HepG2 (cell line): ENCODE results near the gene METTL16. TPM values are rescaled to one million over a fixed set of nuclear protein-coding genes. Genes with fewer than 3 reads are reported as not detected.
A peak's percentile ranks its signal among the peaks of the same experiment; 100 is the strongest.

Source experiments
- ATAC-seq: fragments of 200-7000 bp; cut with Tn5 transposase; 3 replicates; pipeline ENCODE4 v1.9.1; 2020; ENCODE audit warnings: mild to moderate bottlenecking, moderate library complexity
- BruUV-seq: library from RNA; stranded (reverse); fragments of 400-500 nt; replicated peaks from 2 replicates; lab custom pipeline; 2021; lab: Mats Ljungman, UMichigan
- CTCF ChIA-PET: fragments of 300-600 bp; formaldehyde crosslinking; extraction: SDS; loops from one replicate; lab custom pipeline; 2021; ENCODE audit warnings: low total read pairs, inconsistent platforms, low intra/inter-chr PET ratio; lab: Yijun Ruan, JAX
- POLR2A ChIA-PET: fragments of 350-600 bp; sonication (Branson Sonifier 250); formaldehyde crosslinking; loops from one replicate; lab custom pipeline; 2020; ENCODE audit warnings: antibody characterized with exemption, inconsistent platforms; lab: Yijun Ruan, JAX
- DNase-seq: peaks from one replicate; pipeline ENCODE4 v3.0.0-alpha.2; 2015; ENCODE audit warnings: low spot score
- FAIRE-seq: peaks from 3 replicates; lab custom pipeline; 2011; peaks lifted over from hg19 to GRCh38; lab: Jason Lieb, UNC
- H2AFZ ChIP-seq: one replicate; pipeline ENCODE4 v1.6.1; 2011; ENCODE audit warnings: low read length, inconsistent platforms
- H3K27ac ChIP-seq: fragments of 300-600 bp; 3 replicates; pipeline ENCODE4 v1.8.0; 2011; ENCODE audit warnings: mixed run types, mild to moderate bottlenecking, mixed read lengths, low read length, inconsistent platforms; ENCODE audit not compliant: insufficient read depth; ENCODE audit errors: extremely low read length
- H3K27me3 ChIP-seq, 2 experiments: fragments of 200-600 bp in 1 of 2; 2 replicates in 1 of 2; 3 replicates in 1 of 2; pipeline versions ENCODE4 v1.6.0 to v1.8.0; 2011; ENCODE audit warnings: low read length in 2 of 2, mild to moderate bottlenecking in 2 of 2, moderate library complexity in 2 of 2, inconsistent platforms in 1 of 2; ENCODE audit not compliant: insufficient read depth in 2 of 2, control insufficient read depth in 1 of 2
- H3K36me3 ChIP-seq, 2 experiments: fragments of 200-600 bp in 1 of 2; replicated peaks in 1 of 2; 2 replicates in 1 of 2; 3 replicates in 1 of 2; pipeline versions ENCODE4 v1.5.1 to v1.8.0; 2011; ENCODE audit warnings: low read length in 2 of 2, inconsistent platforms in 1 of 2; ENCODE audit not compliant: insufficient read depth in 2 of 2, control insufficient read depth in 1 of 2
- H3K4me1 ChIP-seq: 2 replicates; pipeline ENCODE4 v1.5.1; 2012; ENCODE audit warnings: low read length, inconsistent platforms; ENCODE audit not compliant: insufficient read depth
- H3K4me2 ChIP-seq: 2 replicates; pipeline ENCODE4 v1.6.0; 2011; ENCODE audit warnings: low read depth, low read length, inconsistent platforms
- H3K4me3 ChIP-seq, 3 experiments: fragments of 200-600 bp in 1 of 3; sonication (generic), shearing (Covaris generic) in 1 of 3; replicated peaks in 1 of 3; 2 replicates each; pipeline ENCODE4 v1.5.1; 2011 to 2016; ENCODE audit warnings: low read length in 3 of 3, inconsistent platforms in 2 of 3, low read depth in 2 of 3, mild to moderate bottlenecking in 2 of 3, control low read depth in 1 of 3, mixed read lengths in 1 of 3; ENCODE audit not compliant: insufficient read depth in 1 of 3
- H3K79me2 ChIP-seq: one replicate; pipeline ENCODE4 v1.6.1; 2011; ENCODE audit warnings: low read length, inconsistent platforms; ENCODE audit not compliant: insufficient read depth
- H3K9ac ChIP-seq: 2 replicates; pipeline ENCODE4 v1.6.0; 2011; ENCODE audit warnings: mild to moderate bottlenecking, low read depth, low read length, inconsistent platforms; ENCODE audit not compliant: insufficient read depth
- H3K9me3 ChIP-seq: 2 replicates; pipeline ENCODE4 v1.5.1; 2012; ENCODE audit warnings: mild to moderate bottlenecking, low read length
- H4K20me1 ChIP-seq: 2 replicates; pipeline ENCODE4 v1.6.0; 2011; ENCODE audit warnings: inconsistent platforms, mild to moderate bottlenecking, low read length, moderate library complexity; ENCODE audit not compliant: insufficient read depth
- AGO2 ChIP-seq: fragments of 200-400 bp; formaldehyde crosslinking; optimal IDR thresholded peaks from 2 replicates; pipeline ENCODE3; 2017; ENCODE audit warnings: mild to moderate bottlenecking, low read depth, low read length, moderate library complexity
- BCL6 ChIP-seq: IDR thresholded peaks from 2 replicates; pipeline ENCODE4 v1.6.1; 2016; ENCODE audit warnings: missing genetic modification reagents, missing compliant biosample characterization
- HNRNPLL ChIP-seq: fragments of 200-400 bp; formaldehyde crosslinking; IDR thresholded peaks from 2 replicates; pipeline ENCODE4 v1.6.1; 2017; ENCODE audit warnings: mild to moderate bottlenecking, low read depth, low read length; ENCODE audit not compliant: poor library complexity, severe bottlenecking
- RBM22 ChIP-seq: fragments of 200-400 bp; formaldehyde crosslinking; optimal IDR thresholded peaks from 2 replicates; pipeline ENCODE3; 2017; ENCODE audit warnings: mild to moderate bottlenecking, low read length, moderate library complexity
- ZC3H13 ChIP-seq: sonication (generic); formaldehyde crosslinking; IDR thresholded peaks from 2 replicates; pipeline ENCODE4 v1.8.1; 2023; ENCODE audit warnings: mild to moderate bottlenecking, missing genetic modification reagents, moderate library complexity
- ZSCAN21 ChIP-seq: sonication (generic); formaldehyde crosslinking; IDR thresholded peaks from 2 replicates; pipeline ENCODE4 v1.8.0; 2022; ENCODE audit warnings: mild to moderate bottlenecking, missing genetic modification reagents, moderate library complexity, borderline replicate concordance
- WGBS: methylation state at CpG from one replicate; pipeline ENCODE4 v1.1.6; 2017; ENCODE audit warnings: low lambda C conversion rate; 5-methylcytosine and 5-hydroxymethylcytosine counted together
- in situ Hi-C: cut with HindIII; loops from 2 replicates; pipeline ENCODE4 v1.10.0; 2017; ENCODE audit warnings: low pct_unique_long_range_greater_than_20kb; ENCODE audit not compliant: extremely low pct_ligation_motif_present
- intact Hi-C: fragments of 100-400 bp; cut with micrococcal nuclease; formaldehyde crosslinking; loops from one replicate; pipeline ENCODE4 v1.10.0; 2022; ENCODE audit not compliant: unreplicated experiment
- polyA plus RNA-seq, 8 experiments: library from polyadenylated mRNA; depleted of rRNA in 3 of 8; stranded (reverse) in 7 of 8; unstranded in 1 of 8; fragments of >200 nt; fragmentation: Illumina TruSeq in 4 of 8; extraction: Trizol in 4 of 8; gene quantifications; 2 replicates each; pipeline versions ENCODE4 v1.2.1 to v1.2.3, GENCODE V29; 2011 to 2016; ENCODE audit warnings: low read depth in 4 of 8, missing spikeins in 1 of 8, mixed read lengths in 1 of 8; ENCODE audit not compliant: insufficient read depth in 1 of 8
- total RNA-seq, 5 experiments: library from RNA; depleted of rRNA; stranded (reverse); fragments of >200 nt; fragmentation: Illumina TruSeq; extraction: Trizol; gene quantifications; 2 replicates each; pipeline ENCODE4 v1.2.3, GENCODE V29; 2016; ENCODE audit warnings: low read depth in 1 of 5
- TF ChIP-seq, protein P1 (sequence below): sonication (generic); formaldehyde crosslinking; IDR thresholded peaks from 2 replicates; pipeline ENCODE4 v1.4.0; 2020; ENCODE audit warnings: mild to moderate bottlenecking, missing genetic modification reagents

The METTL16 gene
- total and polyA plus RNA-seq, 2 of the 13 experiments (the other 11 are each of a cell fraction or from before 2014, with no cell fraction given), result 11.6 to 18.5 TPM

- DNase-seq (no peak), FAIRE-seq (no peak), ATAC-seq (no peak)
- Histone ChIP-seq H3K27ac (no peak overlapping the region), H3K79me2 (no peaks in the 10 kb centered on the region), H4K20me1 (0 out of 2 replicates have a peak, but pooled peaks cover 3% of the 10 kb centered on the region), H3K36me3 (peaks cover 3 to 15% of the 10 kb centered on the region in 2 experiments; a peak in 2 of 5 replicates), H3K4me1 (peaks cover 27% of the 10 kb centered on the region), H3K9ac (no peak overlapping the region), H3K27me3 (no peaks in the 10 kb centered on the region), H3K4me2 (no peak overlapping the region), H3K9me3 (no peaks in the 10 kb centered on the region), H2AFZ (no peak overlapping the region), H3K4me3 (no peak overlapping the region)
- ChIA-PET POLR2A (interaction anchor here (0.7 to 1.9 kb wide), 2 partner anchors 14 to 17 kb away, joined by 3 to 7 read pairs; no protein-coding TSS in a partner anchor), CTCF (interaction anchor here (4.7 kb wide), 1 partner anchor 31 kb away, joined by 65 read pairs; no protein-coding TSS in a partner anchor)
- in situ Hi-C loops (no loop called here), intact Hi-C loops (no loop called here)
- WGBS, result 83% methylated on average over 15 of the region's 22 CpGs
- TF ChIP-seq HNRNPLL (peak; percentile 30), AGO2 (peak; percentile 57), ZC3H13 (CRISPR knock-in tag) (no peak), ZSCAN21 (CRISPR knock-in tag) (no peak), RBM22 (peak; percentile 34), BCL6 (CRISPR knock-in tag) (no peak)
- TF ChIP-seq, protein P1, sequence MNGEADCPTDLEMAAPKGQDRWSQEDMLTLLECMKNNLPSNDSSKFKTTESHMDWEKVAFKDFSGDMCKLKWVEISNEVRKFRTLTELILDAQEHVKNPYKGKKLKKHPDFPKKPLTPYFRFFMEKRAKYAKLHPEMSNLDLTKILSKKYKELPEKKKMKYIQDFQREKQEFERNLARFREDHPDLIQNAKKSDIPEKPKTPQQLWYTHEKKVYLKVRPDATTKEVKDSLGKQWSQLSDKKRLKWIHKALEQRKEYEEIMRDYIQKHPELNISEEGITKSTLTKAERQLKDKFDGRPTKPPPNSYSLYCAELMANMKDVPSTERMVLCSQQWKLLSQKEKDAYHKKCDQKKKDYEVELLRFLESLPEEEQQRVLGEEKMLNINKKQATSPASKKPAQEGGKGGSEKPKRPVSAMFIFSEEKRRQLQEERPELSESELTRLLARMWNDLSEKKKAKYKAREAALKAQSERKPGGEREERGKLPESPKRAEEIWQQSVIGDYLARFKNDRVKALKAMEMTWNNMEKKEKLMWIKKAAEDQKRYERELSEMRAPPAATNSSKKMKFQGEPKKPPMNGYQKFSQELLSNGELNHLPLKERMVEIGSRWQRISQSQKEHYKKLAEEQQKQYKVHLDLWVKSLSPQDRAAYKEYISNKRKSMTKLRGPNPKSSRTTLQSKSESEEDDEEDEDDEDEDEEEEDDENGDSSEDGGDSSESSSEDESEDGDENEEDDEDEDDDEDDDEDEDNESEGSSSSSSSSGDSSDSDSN, result 0 out of 2 replicates have a peak, but pooled peaks have one; percentile 7
- BruUV-seq, result no TSS peak
Observed at GRCh38 chr17:2384439-2385127, 127.1 kb downstream of the METTL16 start.
